Metanephros (tissue), 2 donors: Measurements from ENCODE around the gene PTGER3. TPM values are rescaled to one million over a fixed set of nuclear protein-coding genes. Genes with fewer than 3 reads are reported as not detected.
A peak's percentile ranks its signal among the peaks of the same experiment; 100 is the strongest.

Experiments used
- small RNA-seq: library from RNA; depleted of rRNA; stranded (forward); fragments of <200 nt; gene quantifications from one replicate; pipeline ENCODE3, GENCODE V24; 2014; ENCODE audit warnings: low replicate concordance
- total RNA-seq: library from RNA; depleted of rRNA; stranded (reverse); fragments of >200 nt; gene quantifications from one replicate; pipeline ENCODE4 v1.2.3, GENCODE V29; 2014

Gene PTGER3
- total RNA-seq: 146 TPM

GRCh38 chr1:71047635-71048607 lies at the start of gene PTGER3:
Gene PTGER3, minus strand, starts transcription at chr1:71047816. Its CDS starts 239 bp downstream, at chr1:71047577.

GRCh38 chr1:71080739-71081696 lies 33.4 kb upstream of the PTGER3 start, which contains the start of gene ZRANB2:
Gene ZRANB2, minus strand, starts transcription at chr1:71081035. Its CDS starts 40 bp downstream, at chr1:71080995.

Small RNA genes lying within 50 kb of the gene (small RNA-seq; reads per million reads assigned to genes)
- gene MIR186: 873 reads per million, percentile 99 among the genes with 10 or more reads in this experiment

Other genes starting within 250 kb of the PTGER3 start
- gene ZRANB2, start 33.2 kb upstream of the PTGER3 start, total RNA-seq: 59.1 TPM